T-cell (primary cell): ENCODE measurements around the gene ADGRB3. TPM values are rescaled to one million over a fixed set of nuclear protein-coding genes. Genes with fewer than 3 reads are reported as not detected.

Source experiments
- ATAC-seq, 4 experiments: fragments of 200-7000 bp in 3 of 4; fragments of 150-1000 bp in 1 of 4; cut with Tn5 transposase; replicated peaks in 1 of 4; 1 replicate in 3 of 4; 2 replicates in 1 of 4; pipeline ENCODE4 v1.10.0; 2021; ENCODE audit warnings: moderate library complexity in 3 of 4, mild to moderate bottlenecking in 2 of 4, moderate number of reproducible peaks in 1 of 4
- CTCF ChIA-PET, 2 donors: fragments of 300-600 bp; sonication (Branson Sonifier 250); formaldehyde crosslinking; loops; one replicate each; lab custom pipeline; 2022; ENCODE audit warnings: antibody characterized with exemption in 2 of 2; lab: Charles Lee
- POLR2A ChIA-PET, 2 donors: fragments of 300-600 bp; sonication (Branson Sonifier 250); formaldehyde crosslinking; loops; one replicate each; lab custom pipeline; 2022; ENCODE audit warnings: antibody characterized with exemption in 2 of 2; lab: Charles Lee
- DNase-seq, 35 experiments: peaks; one replicate each; pipeline versions ENCODE4 v3.0.0 to v3.0.0-alpha.2; 2013 to 2023
- H3K27ac ChIP-seq: one replicate; pipeline ENCODE4 v1.5.1; 2013; ENCODE audit warnings: low read length
- H3K27me3 ChIP-seq, 2 experiments: replicated peaks in 1 of 2; 1 replicate in 1 of 2; 2 replicates in 1 of 2; pipeline versions ENCODE4 v1.6.1 to v1.7.0; 2013; ENCODE audit warnings: low read length in 1 of 2, mixed read lengths in 1 of 2; ENCODE audit not compliant: control insufficient read depth in 2 of 2, insufficient read depth in 2 of 2; ENCODE audit errors: extremely low read depth in 1 of 2
- H3K36me3 ChIP-seq, 2 donors: 1 replicate in 1 of 2; 2 replicates in 1 of 2; pipeline versions ENCODE4 v1.6.1 to v1.7.0; 2013; ENCODE audit warnings: low read length in 1 of 2; ENCODE audit not compliant: control insufficient read depth in 2 of 2, insufficient read depth in 1 of 2; ENCODE audit errors: extremely low read depth in 1 of 2
- H3K4me1 ChIP-seq, 2 experiments: 1 replicate in 1 of 2; 2 replicates in 1 of 2; pipeline versions ENCODE4 v1.6.1 to v1.7.0; 2013; ENCODE audit warnings: low read length in 2 of 2, mixed read lengths in 1 of 2; ENCODE audit not compliant: insufficient read depth in 2 of 2, control insufficient read depth in 1 of 2; ENCODE audit errors: extremely low read depth in 1 of 2
- H3K4me3 ChIP-seq, 2 donors: 1 replicate in 1 of 2; 2 replicates in 1 of 2; pipeline versions ENCODE4 v1.5.1 to v1.7.0; 2013; ENCODE audit warnings: mild to moderate bottlenecking in 2 of 2, low read length in 1 of 2, moderate library complexity in 1 of 2; ENCODE audit not compliant: control insufficient read depth in 1 of 2; ENCODE audit errors: extremely low read depth in 1 of 2
- H3K9me3 ChIP-seq: 2 replicates; pipeline ENCODE4 v1.7.0; 2013
- H3K27ac Mint-ChIP-seq, 2 donors: one replicate each; pipeline ENCODE4 v1.8.0; 2020 to 2021; ENCODE audit warnings: mild to moderate bottlenecking in 2 of 2, mixed read lengths in 2 of 2
- H3K27me3 Mint-ChIP-seq, 2 donors: one replicate each; pipeline ENCODE4 v1.8.0; 2021 to 2022; ENCODE audit warnings: mixed read lengths in 2 of 2
- H3K36me3 Mint-ChIP-seq: one replicate; pipeline ENCODE4 v1.8.0; 2021; ENCODE audit warnings: mixed read lengths
- H3K4me1 Mint-ChIP-seq, 3 donors: one replicate each; pipeline ENCODE4 v1.8.0; 2020 to 2022; ENCODE audit warnings: mixed read lengths in 3 of 3, mild to moderate bottlenecking in 1 of 3
- H3K4me3 Mint-ChIP-seq, 3 donors: one replicate each; pipeline ENCODE4 v1.8.0; 2020 to 2022; ENCODE audit warnings: mild to moderate bottlenecking in 3 of 3, mixed read lengths in 3 of 3, moderate library complexity in 3 of 3
- H3K9me3 Mint-ChIP-seq, 3 donors: one replicate each; pipeline ENCODE4 v1.8.0; 2020 to 2022; ENCODE audit warnings: mixed read lengths in 3 of 3
- WGBS: methylation state at CpG from one replicate; pipeline ENCODE4 v1.1.5; 2013; ENCODE audit warnings: missing lambda C conversion rate; ENCODE audit not compliant: insufficient coverage; 5-methylcytosine and 5-hydroxymethylcytosine counted together
- total RNA-seq, 35 experiments: library from RNA in 6 of 35; stranded (reverse) in 6 of 35; fragments of 120-200 nt in 1 of 35; gene quantifications; one replicate each; pipeline versions ENCODE4 v1.2.1 to v1.2.4 and lab custom pipeline; 2013 to 2026

The ADGRB3 gene
- total RNA-seq, 5 donors from 2014 or later (not counting 1 experiment from before 2014, with no cell fraction given): not detected

DNA sequence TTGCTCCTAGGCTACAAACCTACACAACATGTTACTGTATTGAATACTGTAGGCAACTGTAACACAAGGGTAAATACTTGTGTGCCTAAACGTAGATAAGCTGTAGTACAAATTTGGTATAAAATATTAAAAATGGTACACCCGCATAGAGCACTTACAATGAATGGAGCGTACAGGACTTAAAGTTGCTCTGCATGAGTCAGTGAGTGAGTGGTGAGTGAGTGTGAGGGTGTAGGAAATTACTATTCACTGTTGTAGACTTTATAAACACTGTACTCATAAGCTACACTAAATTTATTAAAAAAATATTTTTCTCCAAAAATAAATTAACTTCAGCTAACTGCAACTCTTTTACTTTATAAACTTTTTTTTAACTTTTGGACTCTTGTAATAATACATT, 391.6 kb downstream of the ADGRB3 start:
- peaks cover 0 to 6% (median 4%) of the 10 kb centered on the region in 3 donors for H3K9me3 Mint-ChIP-seq
- no peak for DNase-seq
- H3K27ac ChIP-seq: no peak overlapping the region
- no peak overlapping the region for H3K4me3 Mint-ChIP-seq
- H3K27me3 Mint-ChIP-seq: no peaks in the 10 kb centered on the region
- H3K36me3 ChIP-seq: no peaks in the 10 kb centered on the region
- no peaks in the 10 kb centered on the region for H3K4me1 ChIP-seq
- H3K36me3 Mint-ChIP-seq: no peaks in the 10 kb centered on the region
- no peaks in the 10 kb centered on the region for H3K27me3 ChIP-seq
- WGBS: 100% methylated on average over 1 of the region's 3 CpGs
- H3K27ac Mint-ChIP-seq: no peak overlapping the region
- no peak for ATAC-seq
- H3K4me1 Mint-ChIP-seq: no peaks in the 10 kb centered on the region
- H3K9me3 ChIP-seq: no peaks in the 10 kb centered on the region
- ChIA-PET POLR2A (interaction anchor here in 1 of 2 donors (0.7 kb wide), 1 partner anchor 1915 kb away, joined by 3 read pairs; no protein-coding TSS in a partner anchor), CTCF (no interaction called here)
- H3K4me3 ChIP-seq: no peak overlapping the region

DNA sequence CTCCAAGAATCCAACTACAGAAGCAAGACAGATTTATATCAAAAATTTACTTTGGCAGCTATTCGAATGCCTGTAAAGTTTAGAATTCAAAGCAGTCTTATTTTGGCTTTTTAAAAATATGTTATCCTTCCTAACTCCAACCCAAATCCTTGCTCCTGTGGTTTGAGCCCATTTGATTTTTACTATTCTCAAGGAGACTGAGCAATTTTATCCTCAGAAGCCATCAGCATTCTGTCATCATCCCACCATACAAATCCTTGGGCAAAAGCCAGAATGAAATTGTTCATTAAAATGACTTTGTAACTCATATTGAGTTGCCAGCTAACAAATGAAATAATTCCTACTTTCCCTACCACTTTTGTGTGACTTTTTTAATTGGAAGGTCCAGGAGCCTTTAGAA, 392.8 kb downstream of the ADGRB3 start:
- H3K4me1 Mint-ChIP-seq: no peaks in the 10 kb centered on the region
- Histone ChIP-seq H3K27ac (no peak overlapping the region), H3K4me3 (no peak overlapping the region), H3K4me1 (no peaks in the 10 kb centered on the region), H3K36me3 (no peaks in the 10 kb centered on the region), H3K9me3 (no peaks in the 10 kb centered on the region), H3K27me3 (no peaks in the 10 kb centered on the region)
- ATAC-seq (no peak), DNase-seq (no peak)
- no peaks in the 10 kb centered on the region for H3K27me3 Mint-ChIP-seq
- no peak overlapping the region for H3K4me3 Mint-ChIP-seq
- WGBS: no CpG with 5 or more reads among the region's 1 CpG
- no peak overlapping the region for H3K27ac Mint-ChIP-seq
- POLR2A ChIA-PET: no interaction called here
- CTCF ChIA-PET: no interaction called here
- H3K9me3 Mint-ChIP-seq: peaks cover 0 to 6% (median 4%) of the 10 kb centered on the region in 3 donors
- no peaks in the 10 kb centered on the region for H3K36me3 Mint-ChIP-seq

DNA sequence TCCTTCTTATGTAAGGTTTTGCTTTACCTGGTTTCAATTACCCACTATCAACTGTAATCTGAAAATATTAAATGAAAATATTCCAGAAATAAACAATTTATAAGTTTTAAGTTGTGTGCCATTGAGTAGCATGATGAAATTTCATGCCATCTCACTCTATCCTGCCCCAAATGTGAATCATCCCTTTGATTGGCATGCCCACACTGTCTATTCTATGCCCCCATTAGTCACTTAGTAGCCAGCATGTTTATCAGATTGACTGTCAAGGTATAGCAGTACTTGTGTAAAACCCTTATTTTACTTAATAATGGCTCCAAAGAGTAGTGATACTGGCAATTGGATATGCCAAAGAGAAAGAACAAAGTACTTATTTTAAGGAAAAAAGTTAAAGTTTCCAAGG, 403.8 kb downstream of the ADGRB3 start:
- H3K4me3 ChIP-seq: no peak overlapping the region
- Mint-ChIP-seq H3K27me3 (no peaks in the 10 kb centered on the region), H3K36me3 (no peaks in the 10 kb centered on the region), H3K9me3 (peaks cover 0 to 4% (median 0%) of the 10 kb centered on the region in 3 donors), H3K4me3 (no peak overlapping the region), H3K27ac (no peak overlapping the region), H3K4me1 (no peaks in the 10 kb centered on the region)
- no peak overlapping the region for H3K27ac ChIP-seq
- H3K9me3 ChIP-seq: no peaks in the 10 kb centered on the region
- ChIA-PET CTCF (no interaction called here), POLR2A (no interaction called here)
- H3K27me3 ChIP-seq: no peaks in the 10 kb centered on the region
- no peaks in the 10 kb centered on the region for H3K36me3 ChIP-seq
- no peak for DNase-seq
- H3K4me1 ChIP-seq: no peaks in the 10 kb centered on the region
- no peak for ATAC-seq

DNA sequence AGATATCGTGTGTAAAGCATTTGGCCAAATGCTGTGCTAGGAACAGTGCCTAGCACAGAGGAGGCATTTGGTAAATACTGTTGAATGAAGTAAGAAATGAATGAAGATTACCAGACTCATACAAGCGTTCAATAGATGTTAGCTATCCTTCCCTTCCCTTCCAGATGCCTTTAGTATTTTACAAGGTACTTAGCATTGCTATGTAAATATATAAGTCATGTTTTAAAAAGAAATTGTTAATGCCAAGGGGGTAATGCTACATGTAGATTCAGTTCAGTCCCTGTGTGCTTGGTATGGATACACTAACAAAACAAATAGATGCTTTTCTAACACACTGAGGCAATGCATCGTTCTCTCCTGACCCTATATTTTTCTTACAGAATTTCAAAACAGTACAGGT, 407.2 kb downstream of the ADGRB3 start:
- Mint-ChIP-seq H3K4me1 (no peaks in the 10 kb centered on the region), H3K36me3 (no peaks in the 10 kb centered on the region), H3K27me3 (no peaks in the 10 kb centered on the region), H3K9me3 (peaks cover 0 to 4% (median 0%) of the 10 kb centered on the region in 3 donors), H3K27ac (no peak overlapping the region), H3K4me3 (no peak overlapping the region)
- Histone ChIP-seq H3K9me3 (no peaks in the 10 kb centered on the region), H3K27me3 (no peaks in the 10 kb centered on the region), H3K4me1 (no peaks in the 10 kb centered on the region), H3K27ac (no peak overlapping the region), H3K36me3 (no peaks in the 10 kb centered on the region), H3K4me3 (no peak overlapping the region)
- POLR2A ChIA-PET: no interaction called here
- WGBS: no CpG with 5 or more reads among the region's 3 CpGs
- DNase-seq (no peak), ATAC-seq (no peak)
- CTCF ChIA-PET: no interaction called here

DNA sequence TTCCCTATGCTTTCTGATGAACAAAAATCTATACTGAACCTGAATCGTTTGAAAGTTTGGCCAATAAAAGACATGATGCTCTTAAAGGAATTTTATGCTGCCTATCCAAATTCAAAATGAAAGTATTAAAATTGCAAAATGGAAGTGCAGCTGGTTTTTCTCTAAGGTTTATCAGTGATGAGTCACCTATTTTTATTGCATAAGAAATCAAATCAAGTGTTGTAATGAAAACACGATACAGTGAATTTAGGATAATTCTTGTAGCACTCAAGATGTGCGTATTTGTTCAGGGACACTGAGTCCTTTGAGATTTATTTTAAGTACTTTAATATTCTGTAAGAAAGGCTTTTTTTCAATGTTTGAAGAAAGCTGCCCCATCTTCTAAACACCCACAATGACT, 409.5 kb downstream of the ADGRB3 start:
- no peak overlapping the region for H3K27ac ChIP-seq
- POLR2A ChIA-PET: no interaction called here
- no peak for ATAC-seq
- H3K9me3 ChIP-seq: no peaks in the 10 kb centered on the region
- no peaks in the 10 kb centered on the region for H3K27me3 ChIP-seq
- CTCF ChIA-PET: no interaction called here
- H3K27ac Mint-ChIP-seq: no peak overlapping the region
- H3K36me3 ChIP-seq: no peaks in the 10 kb centered on the region
- WGBS: no CpG with 5 or more reads among the region's 3 CpGs
- H3K36me3 Mint-ChIP-seq: no peaks in the 10 kb centered on the region
- no peaks in the 10 kb centered on the region for H3K27me3 Mint-ChIP-seq
- no peak overlapping the region for H3K4me3 ChIP-seq
- DNase-seq: no peak
- H3K4me3 Mint-ChIP-seq: no peak overlapping the region
- no peaks in the 10 kb centered on the region for H3K4me1 Mint-ChIP-seq
- no peaks in the 10 kb centered on the region for H3K9me3 Mint-ChIP-seq
- H3K4me1 ChIP-seq: no peaks in the 10 kb centered on the region

DNA sequence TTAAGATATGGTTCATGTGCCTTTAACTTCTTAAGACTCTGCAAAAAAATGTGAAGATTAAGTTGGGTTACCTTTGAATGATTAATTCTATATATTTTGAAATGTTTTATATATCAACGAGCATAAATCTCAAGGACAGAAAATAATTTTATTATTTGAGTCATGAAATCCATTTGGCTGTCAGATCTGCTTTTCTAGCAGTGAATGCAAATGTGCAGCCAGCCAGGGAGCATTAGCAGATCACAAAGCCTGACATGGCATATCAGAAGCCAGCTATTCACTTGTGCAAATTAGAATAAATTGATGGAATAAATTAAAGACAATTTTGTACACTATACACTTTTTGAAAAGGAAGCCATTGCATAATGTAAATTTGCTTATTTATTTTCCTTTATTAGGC, 424.3 kb downstream of the ADGRB3 start:
- Mint-ChIP-seq H3K4me1 (no peaks in the 10 kb centered on the region), H3K4me3 (no peak overlapping the region), H3K9me3 (peaks cover 0 to 5% (median 0%) of the 10 kb centered on the region in 3 donors), H3K27ac (no peak overlapping the region), H3K27me3 (no peaks in the 10 kb centered on the region), H3K36me3 (no peaks in the 10 kb centered on the region)
- Histone ChIP-seq H3K4me3 (no peak overlapping the region), H3K27me3 (no peaks in the 10 kb centered on the region), H3K27ac (no peak overlapping the region), H3K36me3 (no peaks in the 10 kb centered on the region), H3K4me1 (no peaks in the 10 kb centered on the region), H3K9me3 (no peaks in the 10 kb centered on the region)
- DNase-seq (no peak), ATAC-seq (no peak)
- ChIA-PET POLR2A (no interaction called here), CTCF (no interaction called here)
- WGBS: no CpG with 5 or more reads among the region's 1 CpG

DNA sequence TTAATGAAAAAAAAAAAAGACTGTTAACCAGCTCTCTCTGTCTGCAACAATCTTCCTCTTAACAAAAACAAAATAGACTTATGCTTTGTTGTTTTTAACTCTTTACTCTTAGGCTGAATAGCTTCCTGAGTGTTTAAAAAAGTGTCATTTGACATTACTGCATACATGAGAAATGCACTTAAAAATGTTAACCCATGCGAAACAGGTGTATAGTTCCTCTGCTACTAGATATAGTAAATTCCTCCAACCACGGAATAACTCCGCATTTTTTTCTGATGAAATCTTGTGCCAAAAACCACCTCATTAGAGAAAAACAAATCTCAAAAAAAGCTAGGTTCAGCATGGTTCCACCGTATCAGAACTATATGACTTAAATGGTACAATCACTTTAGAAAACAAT, 426.0 kb downstream of the ADGRB3 start:
- H3K4me3 ChIP-seq: no peak overlapping the region
- no peaks in the 10 kb centered on the region for H3K36me3 Mint-ChIP-seq
- CTCF ChIA-PET: no interaction called here
- no peak overlapping the region for H3K27ac Mint-ChIP-seq
- H3K27me3 Mint-ChIP-seq: no peaks in the 10 kb centered on the region
- POLR2A ChIA-PET: no interaction called here
- peaks cover 0 to 3% (median 0%) of the 10 kb centered on the region in 3 donors for H3K9me3 Mint-ChIP-seq
- no peak overlapping the region for H3K4me3 Mint-ChIP-seq
- H3K27ac ChIP-seq: no peak overlapping the region
- no peaks in the 10 kb centered on the region for H3K4me1 Mint-ChIP-seq
- no CpG with 5 or more reads among the region's 4 CpGs for WGBS
- no peaks in the 10 kb centered on the region for H3K27me3 ChIP-seq
- no peaks in the 10 kb centered on the region for H3K9me3 ChIP-seq
- H3K36me3 ChIP-seq: no peaks in the 10 kb centered on the region
- ATAC-seq (no peak), DNase-seq (no peak)
- no peaks in the 10 kb centered on the region for H3K4me1 ChIP-seq
